Endothelial cell of umbilical vein (primary cell): ENCODE measurements around the gene NR2F2.
"Not testable (repeated sequence)": the region's sequence is repeated elsewhere in the genome, so short reads cannot be mapped to it uniquely, and the experiment has no call there.

Experiments used
- CTCF ChIP-seq, 2 donors: IDR thresholded peaks; 1 replicate in 1 of 2; 2 replicates in 1 of 2; pipeline ENCODE4 v1.5.1; 2011; ENCODE audit warnings: low read length in 2 of 2, mild to moderate bottlenecking in 2 of 2, moderate library complexity in 2 of 2, control low read depth in 1 of 2, inconsistent platforms in 1 of 2, low read depth in 1 of 2; ENCODE audit not compliant: insufficient read depth in 1 of 2; ENCODE audit errors: extremely low read depth in 1 of 2
- EZH2 ChIP-seq: IDR thresholded peaks from 2 replicates; pipeline ENCODE4 v1.6.1; 2012; ENCODE audit warnings: borderline replicate concordance, low read depth, mild to moderate bottlenecking, moderate library complexity, low read length, inconsistent platforms; ENCODE audit not compliant: severe bottlenecking
- FOS ChIP-seq: IDR thresholded peaks from 2 replicates; pipeline ENCODE4 v1.6.1; 2011; ENCODE audit warnings: mild to moderate bottlenecking, low read length, moderate library complexity, borderline replicate concordance; ENCODE audit not compliant: insufficient read depth
- GATA2 ChIP-seq: IDR thresholded peaks from 2 replicates; pipeline ENCODE4 v1.7.0; 2011; ENCODE audit warnings: low read depth, mild to moderate bottlenecking, moderate library complexity, mixed read lengths, low read length; ENCODE audit not compliant: insufficient read length, insufficient read depth
- JUN ChIP-seq: IDR thresholded peaks from 2 replicates; pipeline ENCODE4 v1.6.1; 2011; ENCODE audit warnings: borderline replicate concordance, low read depth; ENCODE audit not compliant: insufficient read length, insufficient read depth
- MAX ChIP-seq: IDR thresholded peaks from 2 replicates; pipeline ENCODE4 v1.6.1; 2011; ENCODE audit not compliant: insufficient read depth, insufficient read length
- MYC ChIP-seq: IDR thresholded peaks from one replicate; pipeline ENCODE4 v1.6.1; 2011; ENCODE audit warnings: mild to moderate bottlenecking, low read depth, low read length
- POLR2A ChIP-seq: IDR thresholded peaks from 2 replicates; pipeline ENCODE4 v1.6.1; 2012; ENCODE audit warnings: low read depth, mild to moderate bottlenecking, control low read depth, low read length
- POLR2AphosphoS5 ChIP-seq: IDR thresholded peaks from 2 replicates; pipeline ENCODE4 v1.6.1; 2012; ENCODE audit warnings: low read depth, mild to moderate bottlenecking, control low read depth, low read length, moderate library complexity; ENCODE audit not compliant: insufficient read depth

GRCh38 chr15:96379592-96379991 is 49.1 kb downstream of the NR2F2 start:
- not testable (repeated sequence) for TF ChIP-seq CTCF (IDR thresholded peaks at IDR 0.05; ENCODE audit: extremely low read depth in 1 of 2, insufficient read depth in 1 of 2, low read depth in 1 of 2, low read length in 2 of 2); POLR2AphosphoS5; POLR2A; GATA2; EZH2; MYC; JUN; MAX; FOS
